SU-DHL-6 (cell line): ENCODE measurements around the gene SLC39A11.

Source experiments
- H2AFZ ChIP-seq: fragments of 200-600 bp; sonication (generic); 2 replicates; pipeline ENCODE4 v1.6.1; 2014; ENCODE audit warnings: low read depth, mild to moderate bottlenecking, moderate library complexity, mixed read lengths, antibody characterized with exemption, low read length; ENCODE audit not compliant: severe bottlenecking
- H3F3A ChIP-seq: fragments of 200-600 bp; shearing (Covaris generic); 2 replicates; pipeline ENCODE4 v1.6.0; 2016; ENCODE audit warnings: antibody characterized with exemption, mild to moderate bottlenecking; ENCODE audit not compliant: insufficient read depth
- H3K27ac ChIP-seq: fragments of 200-600 bp; sonication (generic); 2 replicates; pipeline ENCODE4 v1.5.1; 2016; ENCODE audit warnings: low read depth, mild to moderate bottlenecking, low read length, moderate library complexity, mixed read lengths
- H3K27me3 ChIP-seq: fragments of 200-600 bp; sonication (generic), shearing (Covaris generic); 2 replicates; pipeline ENCODE4 v1.6.0; 2014; ENCODE audit warnings: mild to moderate bottlenecking, low read length
- H3K36me3 ChIP-seq: fragments of 200-600 bp; sonication (generic); 2 replicates; pipeline ENCODE4 v1.6.1; 2014; ENCODE audit warnings: mild to moderate bottlenecking, low read length, mixed read lengths
- H3K4me2 ChIP-seq: fragments of 300-600, 200-600 bp; shearing (Covaris generic), sonication (generic); 2 replicates; pipeline ENCODE4 v1.6.0; 2014; ENCODE audit warnings: low read length, low read depth, mild to moderate bottlenecking; ENCODE audit not compliant: poor library complexity, severe bottlenecking
- H3K4me3 ChIP-seq: fragments of 200-600 bp; sonication (generic); 2 replicates; pipeline ENCODE4 v1.5.1; 2014; ENCODE audit warnings: antibody characterized with exemption, low read length, mild to moderate bottlenecking, mixed read lengths; ENCODE audit not compliant: insufficient read depth, poor library complexity, severe bottlenecking
- H3K79me2 ChIP-seq: fragments of 200-600 bp; sonication (generic); 2 replicates; pipeline ENCODE4 v1.6.1; 2014; ENCODE audit warnings: mild to moderate bottlenecking, low read length, moderate library complexity; ENCODE audit not compliant: insufficient read depth
- H3K9ac ChIP-seq: fragments of 200-600 bp; sonication (generic); 2 replicates; pipeline ENCODE4 v1.7.0; 2014; ENCODE audit warnings: mild to moderate bottlenecking, low read length
- H3K9me2 ChIP-seq: fragments of 200-600 bp; sonication (generic); replicated peaks from 2 replicates; pipeline ENCODE4 v1.6.1; 2014; ENCODE audit warnings: low read length; ENCODE audit not compliant: insufficient read depth
- H3K9me3 ChIP-seq: fragments of 200-600 bp; sonication (generic); 2 replicates; pipeline ENCODE4 v1.6.1; 2014; ENCODE audit warnings: low read length, mixed read lengths; ENCODE audit not compliant: insufficient read depth
- H4K20me1 ChIP-seq: fragments of 200-600 bp; sonication (generic); 2 replicates; pipeline ENCODE4 v1.6.1; 2014; ENCODE audit warnings: low read depth, mild to moderate bottlenecking, antibody characterized with exemption, low read length, moderate library complexity, mixed read lengths
- EZH2phosphoT487 ChIP-seq: fragments of 200-600 bp; sonication (generic), shearing (Covaris generic); conservative IDR thresholded peaks from 2 replicates; pipeline ENCODE4 v1.6.1; 2018; ENCODE audit warnings: mild to moderate bottlenecking, antibody characterized with exemption, low read length, moderate library complexity, mixed read lengths
- TF ChIP-seq, protein P1 (sequence below): fragments of 200-600 bp; sonication (generic); IDR thresholded peaks from one replicate; pipeline ENCODE4 v1.5.1; 2017; ENCODE audit warnings: antibody characterized with exemption, mild to moderate bottlenecking, low read length, moderate library complexity; ENCODE audit not compliant: insufficient read depth, poor library complexity, severe bottlenecking

SLC39A11 gene

DNA sequence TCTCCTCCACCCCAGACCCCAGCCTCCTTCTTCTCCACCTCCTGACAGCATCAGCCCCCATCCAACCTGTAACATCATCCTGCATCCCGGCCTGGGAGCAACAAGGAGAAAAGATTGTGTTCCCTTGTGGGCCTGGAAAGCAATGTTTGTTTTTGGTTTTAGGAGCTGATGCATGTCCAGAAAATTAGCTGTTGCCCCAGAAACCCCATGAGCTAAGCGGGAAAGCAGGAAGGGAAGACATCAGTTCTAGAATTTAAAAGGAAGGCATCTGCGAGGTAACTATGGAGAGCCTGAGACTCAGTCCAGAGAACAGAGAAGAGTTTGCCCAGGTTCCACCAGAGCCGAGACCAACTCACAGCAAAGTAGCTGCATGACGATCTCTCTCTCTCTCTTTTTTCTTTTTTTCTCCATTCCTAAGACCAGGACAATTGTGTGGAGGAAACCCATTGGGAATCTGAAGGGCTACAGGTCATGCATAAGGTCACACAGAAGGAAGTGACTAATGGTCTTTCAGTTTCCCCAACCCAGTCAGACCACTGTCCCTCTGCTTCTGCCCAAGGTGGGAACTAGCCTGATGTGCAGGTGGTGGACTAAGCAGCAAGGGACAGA lies 124.4 kb downstream of the SLC39A11 start:
- TF ChIP-seq, protein P1, sequence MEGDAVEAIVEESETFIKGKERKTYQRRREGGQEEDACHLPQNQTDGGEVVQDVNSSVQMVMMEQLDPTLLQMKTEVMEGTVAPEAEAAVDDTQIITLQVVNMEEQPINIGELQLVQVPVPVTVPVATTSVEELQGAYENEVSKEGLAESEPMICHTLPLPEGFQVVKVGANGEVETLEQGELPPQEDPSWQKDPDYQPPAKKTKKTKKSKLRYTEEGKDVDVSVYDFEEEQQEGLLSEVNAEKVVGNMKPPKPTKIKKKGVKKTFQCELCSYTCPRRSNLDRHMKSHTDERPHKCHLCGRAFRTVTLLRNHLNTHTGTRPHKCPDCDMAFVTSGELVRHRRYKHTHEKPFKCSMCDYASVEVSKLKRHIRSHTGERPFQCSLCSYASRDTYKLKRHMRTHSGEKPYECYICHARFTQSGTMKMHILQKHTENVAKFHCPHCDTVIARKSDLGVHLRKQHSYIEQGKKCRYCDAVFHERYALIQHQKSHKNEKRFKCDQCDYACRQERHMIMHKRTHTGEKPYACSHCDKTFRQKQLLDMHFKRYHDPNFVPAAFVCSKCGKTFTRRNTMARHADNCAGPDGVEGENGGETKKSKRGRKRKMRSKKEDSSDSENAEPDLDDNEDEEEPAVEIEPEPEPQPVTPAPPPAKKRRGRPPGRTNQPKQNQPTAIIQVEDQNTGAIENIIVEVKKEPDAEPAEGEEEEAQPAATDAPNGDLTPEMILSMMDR: no peak
- TF ChIP-seq EZH2phosphoT487: no peak
- Histone ChIP-seq H3K4me2 (no peak overlapping the region), H2AFZ (no peak overlapping the region), H3K27me3 (no peaks in the 10 kb centered on the region), H3K9ac (no peak overlapping the region), H3K36me3 (no peaks in the 10 kb centered on the region), H3F3A (no peaks in the 10 kb centered on the region), H4K20me1 (no peaks in the 10 kb centered on the region), H3K4me3 (no peak overlapping the region), H3K27ac (no peak overlapping the region), H3K79me2 (0 out of 2 replicates have a peak, but pooled peaks cover 8% of the 10 kb centered on the region), H3K9me3 (no peaks in the 10 kb centered on the region), H3K9me2 (no peaks in the 10 kb centered on the region)

DNA sequence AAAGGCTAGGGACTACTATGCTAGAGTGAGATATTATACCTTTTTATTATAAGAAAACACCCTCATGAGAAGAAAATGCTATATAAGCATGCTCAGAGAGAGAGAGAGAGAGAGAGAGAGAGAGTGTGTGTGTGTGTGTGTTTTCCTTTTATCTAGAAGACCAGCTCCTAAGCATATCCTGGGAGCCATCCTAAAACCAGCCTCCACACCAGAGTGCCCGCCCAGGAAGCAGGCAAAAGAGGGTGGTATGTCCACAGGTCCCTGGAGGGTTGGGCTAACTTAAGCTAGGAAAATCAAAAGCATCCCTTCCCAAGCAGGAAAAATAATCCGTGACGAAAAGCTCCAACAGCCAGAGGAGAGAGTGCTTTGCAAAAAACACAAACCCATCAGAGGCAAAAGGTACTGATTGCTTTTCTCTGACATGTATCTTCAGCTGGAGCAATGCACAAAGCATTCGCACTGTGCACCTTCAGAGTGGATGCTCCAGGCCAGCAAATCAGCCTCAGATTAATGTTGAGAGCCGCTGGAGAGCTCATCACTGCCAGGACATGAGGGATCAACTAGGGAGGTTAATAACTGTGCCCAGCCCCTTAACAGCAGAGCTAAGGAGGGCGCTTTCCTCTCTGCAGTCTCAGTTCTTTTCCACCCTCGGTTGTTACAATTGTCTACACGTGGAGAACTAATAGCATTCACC lies 125.1 kb downstream of the SLC39A11 start:
- no peak overlapping the region for H2AFZ ChIP-seq
- H3K36me3 ChIP-seq: no peaks in the 10 kb centered on the region
- 0 out of 2 replicates have a peak, but pooled peaks cover 8% of the 10 kb centered on the region for H3K79me2 ChIP-seq
- H3K27ac ChIP-seq: no peak overlapping the region
- H3K4me2 ChIP-seq: no peak overlapping the region
- H4K20me1 ChIP-seq: no peaks in the 10 kb centered on the region
- no peak overlapping the region for H3K4me3 ChIP-seq
- H3K9ac ChIP-seq: no peak overlapping the region
- H3K9me2 ChIP-seq: no peaks in the 10 kb centered on the region
- TF ChIP-seq EZH2phosphoT487: no peak
- TF ChIP-seq, protein P1: no peak
- H3F3A ChIP-seq: no peaks in the 10 kb centered on the region
- H3K9me3 ChIP-seq: no peaks in the 10 kb centered on the region
- no peaks in the 10 kb centered on the region for H3K27me3 ChIP-seq

DNA sequence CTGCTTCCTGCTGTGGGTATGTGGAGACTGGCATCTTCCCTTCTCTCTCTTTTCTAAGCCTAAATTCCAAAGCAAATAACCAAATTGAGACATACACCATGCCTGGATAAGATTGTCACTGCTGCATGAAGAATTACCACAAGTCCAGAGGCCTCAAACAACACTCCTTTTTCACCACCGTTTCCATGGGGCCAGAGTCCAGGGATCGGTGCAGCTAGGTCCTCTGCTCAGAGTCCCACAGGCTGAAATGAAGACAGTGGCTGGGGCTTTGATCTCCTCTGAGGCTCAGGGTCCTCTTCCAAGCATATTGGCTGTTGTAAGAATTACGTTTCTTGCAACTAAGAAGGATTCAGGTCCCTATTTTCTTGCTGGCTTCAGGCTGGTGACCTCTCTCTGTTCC lies 130.4 kb downstream of the SLC39A11 start:
- H3K9ac ChIP-seq: no peak overlapping the region
- no peak for TF ChIP-seq EZH2phosphoT487
- TF ChIP-seq, protein P1: no peak

More for the DNA sequence above, 130.4 kb downstream of the SLC39A11 start:
- Histone ChIP-seq H3K4me2 (no peak overlapping the region), H2AFZ (no peak overlapping the region), H4K20me1 (no peaks in the 10 kb centered on the region), H3K27me3 (no peaks in the 10 kb centered on the region), H3K9me3 (no peaks in the 10 kb centered on the region), H3K79me2 (no peaks in the 10 kb centered on the region), H3K4me3 (no peak overlapping the region), H3K27ac (no peak overlapping the region), H3F3A (no peaks in the 10 kb centered on the region), H3K36me3 (no peaks in the 10 kb centered on the region), H3K9me2 (no peaks in the 10 kb centered on the region)
